ENCODE data around the gene NCF2. TPM values are rescaled to one million over a fixed set of nuclear protein-coding genes. Genes with fewer than 3 reads are reported as not detected.

NCF2 gene
- total and polyA plus RNA-seq, 2 donors = 11.9 to 13.3 TPM

DNA sequence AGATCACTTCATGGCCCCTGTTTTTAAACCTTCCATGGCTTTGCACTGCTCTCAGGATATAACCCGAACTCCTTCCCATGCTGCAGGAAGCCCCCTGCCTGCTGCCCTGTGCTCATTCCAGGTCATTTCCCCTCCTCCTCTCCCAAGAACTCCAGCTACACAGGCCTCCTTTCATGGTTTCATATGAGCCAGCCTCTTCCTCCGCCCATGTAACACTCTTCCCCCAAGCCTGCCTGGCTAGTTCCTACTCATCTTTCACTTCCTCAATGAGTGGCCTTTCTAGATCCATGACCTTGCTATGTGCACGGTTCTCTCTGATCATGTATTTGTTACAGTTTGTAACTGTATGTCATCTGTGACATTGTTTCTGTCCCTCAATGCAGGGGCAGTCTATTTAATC is 3.1 kb upstream of the NCF2 start:
- Histone ChIP-seq H3K9me3 (ENCODE audit: control insufficient read depth in 2 of 2, insufficient read depth in 1 of 2, low read length in 1 of 2) (no peaks in the 10 kb centered on the region), H3K27me3 (ENCODE audit: control insufficient read depth in 2 of 2, insufficient read depth in 1 of 2, low read length in 1 of 2) (no peaks in the 10 kb centered on the region), H3K4me3 (ENCODE audit: low read length in 2 of 2) (no peak overlapping the region), H3K4me1 (ENCODE audit: control insufficient read depth in 2 of 2, insufficient read depth in 2 of 2, low read length in 2 of 2) (peaks cover 0 to 4% of the 10 kb centered on the region in 2 donors), H3K36me3 (ENCODE audit: control insufficient read depth in 2 of 2, insufficient read depth in 2 of 2, low read length in 1 of 2) (no peaks in the 10 kb centered on the region), H3K27ac (ENCODE audit: low read depth in 1 of 2, low read length in 1 of 2) (no peak overlapping the region)
- 88% methylated on average over 3 of the region's 3 CpGs for WGBS
- no peak for DNase-seq (ENCODE audit: low read depth in 6 of 9, low spot score in 9 of 9)

DNA sequence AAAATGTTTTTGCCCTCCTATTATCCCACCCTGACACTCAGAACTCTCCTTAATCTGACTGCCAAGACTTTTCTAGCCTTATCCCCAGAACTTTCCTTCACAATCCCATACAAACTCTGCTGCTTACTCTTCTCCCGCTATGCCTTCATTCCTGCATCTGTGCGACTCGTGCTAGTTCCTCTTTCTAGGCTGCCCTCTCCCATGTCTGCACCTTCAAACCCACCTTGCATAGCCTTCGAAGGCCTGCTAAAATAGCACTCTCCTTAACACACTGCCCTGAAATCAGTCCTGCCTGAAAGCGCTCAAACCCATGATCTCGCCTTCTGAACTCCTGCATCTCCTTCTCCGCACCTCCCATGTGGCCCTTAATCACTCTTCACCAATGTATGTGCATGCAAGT is 2.5 kb upstream of the NCF2 start:
- Histone ChIP-seq H3K4me3 (ENCODE audit: low read length in 2 of 2) (no peak overlapping the region), H3K9me3 (ENCODE audit: control insufficient read depth in 2 of 2, insufficient read depth in 1 of 2, low read length in 1 of 2) (no peaks in the 10 kb centered on the region), H3K4me1 (ENCODE audit: control insufficient read depth in 2 of 2, insufficient read depth in 2 of 2, low read length in 2 of 2) (peaks cover 0 to 4% of the 10 kb centered on the region in 2 donors), H3K27me3 (ENCODE audit: control insufficient read depth in 2 of 2, insufficient read depth in 1 of 2, low read length in 1 of 2) (no peaks in the 10 kb centered on the region), H3K27ac (ENCODE audit: low read depth in 1 of 2, low read length in 1 of 2) (no peak overlapping the region), H3K36me3 (ENCODE audit: control insufficient read depth in 2 of 2, insufficient read depth in 2 of 2, low read length in 1 of 2) (no peaks in the 10 kb centered on the region)
- DNase-seq (ENCODE audit: low read depth in 6 of 9, low spot score in 9 of 9) = no peak
- WGBS = 91% methylated on average over 7 of the region's 7 CpGs

DNA sequence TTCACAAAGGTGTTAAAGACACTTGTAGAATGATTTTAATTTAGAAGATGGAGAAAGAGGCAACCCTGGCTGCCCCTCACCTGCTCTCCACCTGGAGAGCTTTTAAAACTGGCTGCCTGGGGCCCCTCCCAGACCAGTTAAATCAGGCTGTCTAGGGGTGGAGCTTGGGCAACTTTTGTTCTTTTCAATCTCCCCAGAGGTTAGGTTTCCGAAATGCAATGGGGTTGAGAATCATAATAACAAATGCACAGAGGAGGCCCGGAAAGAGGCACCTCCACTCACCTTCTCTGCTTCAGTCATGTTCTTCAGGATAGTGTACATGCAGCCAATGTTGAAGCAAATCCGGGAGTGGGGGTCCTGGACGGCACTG is 400 bp downstream of the NCF2 start:
- Histone ChIP-seq H3K4me3 (ENCODE audit: low read length in 2 of 2) (no peak overlapping the region), H3K4me1 (ENCODE audit: control insufficient read depth in 2 of 2, insufficient read depth in 2 of 2, low read length in 2 of 2) (peaks cover 0 to 4% of the 10 kb centered on the region in 2 donors), H3K27me3 (ENCODE audit: control insufficient read depth in 2 of 2, insufficient read depth in 1 of 2, low read length in 1 of 2) (no peaks in the 10 kb centered on the region), H3K36me3 (ENCODE audit: control insufficient read depth in 2 of 2, insufficient read depth in 2 of 2, low read length in 1 of 2) (no peaks in the 10 kb centered on the region), H3K27ac (ENCODE audit: low read depth in 1 of 2, low read length in 1 of 2) (peak overlapping the region; percentile 28 to 60), H3K9me3 (ENCODE audit: control insufficient read depth in 2 of 2, insufficient read depth in 1 of 2, low read length in 1 of 2) (no peaks in the 10 kb centered on the region)
- WGBS = 95% methylated on average over 4 of the region's 4 CpGs
- DNase-seq (ENCODE audit: low read depth in 6 of 9, low spot score in 9 of 9) = no peak

DNA sequence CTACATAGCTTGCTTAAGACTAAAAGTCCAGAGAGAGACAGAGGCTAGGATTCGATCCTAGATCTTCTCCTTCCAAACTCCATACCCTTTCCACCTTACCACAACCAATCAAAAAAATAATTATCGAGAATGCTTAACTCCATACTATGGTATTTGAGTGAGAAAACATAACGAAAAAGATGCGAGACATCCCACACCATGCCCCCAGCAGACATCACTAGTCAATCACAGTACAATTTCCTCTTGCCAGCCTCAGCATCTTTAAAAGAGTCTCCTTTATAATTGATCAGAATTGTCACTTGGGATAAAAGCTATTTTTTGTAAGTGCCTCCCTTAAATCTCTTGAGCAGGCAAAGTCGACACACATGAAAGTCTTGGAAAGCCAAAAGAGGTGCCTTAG is 875 bp downstream of the NCF2 start:
- H3K27me3 ChIP-seq (ENCODE audit: control insufficient read depth in 2 of 2, insufficient read depth in 1 of 2, low read length in 1 of 2) = no peaks in the 10 kb centered on the region
- WGBS = 96% methylated on average over 5 of the region's 5 CpGs
- no peak overlapping the region for H3K4me3 ChIP-seq (ENCODE audit: low read length in 2 of 2)
- H3K4me1 ChIP-seq (ENCODE audit: control insufficient read depth in 2 of 2, insufficient read depth in 2 of 2, low read length in 2 of 2) = peaks cover 0 to 4% of the 10 kb centered on the region in 2 donors
- H3K9me3 ChIP-seq (ENCODE audit: control insufficient read depth in 2 of 2, insufficient read depth in 1 of 2, low read length in 1 of 2) = no peaks in the 10 kb centered on the region
- H3K27ac ChIP-seq (ENCODE audit: low read depth in 1 of 2, low read length in 1 of 2) = no peak overlapping the region
- no peak for DNase-seq (ENCODE audit: low read depth in 6 of 9, low spot score in 9 of 9)
- H3K36me3 ChIP-seq (ENCODE audit: control insufficient read depth in 2 of 2, insufficient read depth in 2 of 2, low read length in 1 of 2) = no peaks in the 10 kb centered on the region

DNA sequence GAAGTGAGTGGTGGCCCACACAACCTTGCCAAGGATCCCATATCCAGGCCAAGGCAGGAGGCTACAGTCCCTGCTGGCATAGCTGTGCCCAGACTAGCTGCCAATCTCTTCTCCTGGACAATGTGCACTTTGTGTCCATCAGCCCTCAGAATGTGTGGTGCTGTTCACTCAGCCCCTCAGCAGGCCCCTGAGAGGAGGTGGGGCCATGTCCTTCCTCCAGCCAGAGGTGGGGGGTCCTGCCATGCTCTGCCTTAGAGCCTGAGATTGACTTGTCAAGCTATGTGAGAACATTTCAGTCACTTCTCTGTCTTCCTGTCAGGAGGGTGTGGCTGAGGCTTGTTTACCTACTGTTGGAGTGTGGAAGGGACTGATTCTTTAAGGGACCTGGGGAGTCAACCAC is 1.4 kb downstream of the NCF2 start:
- Histone ChIP-seq H3K27ac (ENCODE audit: low read depth in 1 of 2, low read length in 1 of 2) (peak overlapping the region in 1 of 2 donors; percentile 20), H3K4me1 (ENCODE audit: control insufficient read depth in 2 of 2, insufficient read depth in 2 of 2, low read length in 2 of 2) (peaks cover 0 to 4% of the 10 kb centered on the region in 2 donors), H3K9me3 (ENCODE audit: control insufficient read depth in 2 of 2, insufficient read depth in 1 of 2, low read length in 1 of 2) (no peaks in the 10 kb centered on the region), H3K4me3 (ENCODE audit: low read length in 2 of 2) (no peak overlapping the region), H3K27me3 (ENCODE audit: control insufficient read depth in 2 of 2, insufficient read depth in 1 of 2, low read length in 1 of 2) (no peaks in the 10 kb centered on the region), H3K36me3 (ENCODE audit: control insufficient read depth in 2 of 2, insufficient read depth in 2 of 2, low read length in 1 of 2) (no peaks in the 10 kb centered on the region)
- no peak for DNase-seq (ENCODE audit: low read depth in 6 of 9, low spot score in 9 of 9)

DNA sequence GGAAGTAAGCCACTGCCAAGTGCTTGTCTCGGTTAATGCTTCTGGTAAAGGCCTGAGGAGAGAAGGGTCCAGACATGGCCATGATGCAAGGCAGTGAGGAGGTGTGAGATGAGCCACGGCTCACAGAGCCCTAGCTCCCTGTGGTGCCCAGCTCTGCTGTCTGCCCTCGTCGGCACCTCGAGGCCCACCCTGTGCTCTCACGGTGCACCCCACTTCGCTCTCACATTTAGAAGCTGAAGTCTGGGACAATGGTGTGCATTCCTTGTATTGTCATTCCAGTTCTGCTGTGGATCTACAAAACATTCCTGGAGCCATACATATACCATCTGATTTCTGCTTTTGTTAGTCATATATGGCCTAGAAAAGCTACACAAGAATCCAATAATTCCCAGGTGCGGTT is 3.3 kb downstream of the NCF2 start:
- DNase-seq (ENCODE audit: low read depth in 6 of 9, low spot score in 9 of 9) = no peak
- WGBS = 97% methylated on average over 8 of the region's 8 CpGs
- H3K4me3 ChIP-seq (ENCODE audit: low read length in 2 of 2) = no peak overlapping the region

DNA sequence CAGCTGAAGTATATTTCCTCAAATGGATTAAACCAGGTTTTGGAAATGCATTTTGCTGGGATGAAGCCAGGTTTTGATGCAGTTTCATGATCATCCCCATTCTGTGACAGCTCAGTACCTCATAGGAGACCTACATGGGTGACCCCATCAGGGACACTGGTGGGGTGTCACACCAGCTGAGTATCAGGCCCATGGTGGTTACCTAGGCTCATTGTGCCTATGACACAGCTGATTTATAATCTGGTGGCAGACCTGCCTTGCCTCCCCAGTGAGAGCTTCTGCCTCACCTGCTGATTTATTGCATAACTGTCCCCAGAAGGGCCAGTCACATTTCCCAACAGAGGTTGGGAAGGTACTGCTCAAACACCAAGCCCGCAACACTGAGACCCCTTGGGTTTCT is 3.8 kb downstream of the NCF2 start:
- H3K4me3 ChIP-seq (ENCODE audit: low read length in 2 of 2) = no peak overlapping the region
- 98% methylated on average over 1 of the region's 1 CpG for WGBS
- no peaks in the 10 kb centered on the region for H3K36me3 ChIP-seq (ENCODE audit: control insufficient read depth in 2 of 2, insufficient read depth in 2 of 2, low read length in 1 of 2)
- H3K4me1 ChIP-seq (ENCODE audit: control insufficient read depth in 2 of 2, insufficient read depth in 2 of 2, low read length in 2 of 2) = peaks cover 0 to 4% of the 10 kb centered on the region in 2 donors
- H3K9me3 ChIP-seq (ENCODE audit: control insufficient read depth in 2 of 2, insufficient read depth in 1 of 2, low read length in 1 of 2) = no peaks in the 10 kb centered on the region
- no peak for DNase-seq (ENCODE audit: low read depth in 6 of 9, low spot score in 9 of 9)
- H3K27ac ChIP-seq (ENCODE audit: low read depth in 1 of 2, low read length in 1 of 2) = no peak overlapping the region
- H3K27me3 ChIP-seq (ENCODE audit: control insufficient read depth in 2 of 2, insufficient read depth in 1 of 2, low read length in 1 of 2) = no peaks in the 10 kb centered on the region

More for the DNA sequence above, 3.3 kb downstream of the NCF2 start:
- Histone ChIP-seq H3K36me3 (ENCODE audit: control insufficient read depth in 2 of 2, insufficient read depth in 2 of 2, low read length in 1 of 2) (no peaks in the 10 kb centered on the region), H3K4me1 (ENCODE audit: control insufficient read depth in 2 of 2, insufficient read depth in 2 of 2, low read length in 2 of 2) (peaks cover 0 to 4% of the 10 kb centered on the region in 2 donors), H3K27me3 (ENCODE audit: control insufficient read depth in 2 of 2, insufficient read depth in 1 of 2, low read length in 1 of 2) (no peaks in the 10 kb centered on the region), H3K9me3 (ENCODE audit: control insufficient read depth in 2 of 2, insufficient read depth in 1 of 2, low read length in 1 of 2) (no peaks in the 10 kb centered on the region), H3K27ac (ENCODE audit: low read depth in 1 of 2, low read length in 1 of 2) (no peak overlapping the region)

DNA sequence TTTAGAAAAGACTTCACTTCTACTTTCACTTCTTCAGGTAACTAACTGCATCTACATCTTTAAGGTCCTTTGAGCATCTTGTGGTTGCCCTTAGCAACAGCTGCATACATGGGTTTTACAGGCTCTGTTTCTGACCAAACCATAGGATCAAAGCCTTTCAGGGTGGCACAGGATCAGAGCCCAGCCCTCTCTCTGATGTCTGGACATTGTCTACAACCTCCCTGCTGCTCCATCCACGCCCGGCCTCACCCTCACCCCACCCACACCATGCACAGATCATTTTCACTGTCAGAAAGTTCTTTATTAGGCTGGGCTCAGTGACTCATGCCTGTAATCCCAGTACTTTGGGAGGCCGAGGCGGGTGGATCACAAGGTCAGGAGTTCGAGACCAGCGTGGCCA is 5.2 kb downstream of the NCF2 start:
- 97% methylated on average over 6 of the region's 6 CpGs for WGBS
- H3K9me3 ChIP-seq (ENCODE audit: control insufficient read depth in 2 of 2, insufficient read depth in 1 of 2, low read length in 1 of 2) = no peaks in the 10 kb centered on the region
- DNase-seq (ENCODE audit: low read depth in 6 of 9, low spot score in 9 of 9) = no peak
- H3K4me3 ChIP-seq (ENCODE audit: low read length in 2 of 2) = no peak overlapping the region
- no peaks in the 10 kb centered on the region for H3K36me3 ChIP-seq (ENCODE audit: control insufficient read depth in 2 of 2, insufficient read depth in 2 of 2, low read length in 1 of 2)
- H3K27ac ChIP-seq (ENCODE audit: low read depth in 1 of 2, low read length in 1 of 2) = no peak overlapping the region
- no peaks in the 10 kb centered on the region for H3K27me3 ChIP-seq (ENCODE audit: control insufficient read depth in 2 of 2, insufficient read depth in 1 of 2, low read length in 1 of 2)
- H3K4me1 ChIP-seq (ENCODE audit: control insufficient read depth in 2 of 2, insufficient read depth in 2 of 2, low read length in 2 of 2) = peaks cover 3 to 7% of the 10 kb centered on the region in 2 donors

DNA sequence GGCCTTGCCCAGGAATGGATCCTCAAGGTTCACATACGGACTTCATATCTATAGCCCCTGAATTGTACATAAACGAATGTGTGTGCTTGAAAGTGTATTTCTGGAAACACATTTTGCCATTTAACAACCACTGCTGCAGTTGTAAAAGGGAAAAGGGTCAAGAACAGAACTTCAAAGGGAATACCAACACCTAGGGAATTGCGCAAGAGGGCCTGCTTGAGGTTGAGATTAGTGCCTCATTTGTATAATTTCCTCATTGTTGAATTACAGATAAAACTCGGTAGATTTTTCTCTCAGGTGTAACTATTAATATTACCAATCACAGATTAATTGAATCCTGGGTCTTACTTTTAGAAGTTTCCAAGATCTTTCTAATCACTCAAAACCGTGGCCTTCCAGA is 6.1 kb downstream of the NCF2 start:
- Histone ChIP-seq H3K36me3 (ENCODE audit: control insufficient read depth in 2 of 2, insufficient read depth in 2 of 2, low read length in 1 of 2) (no peaks in the 10 kb centered on the region), H3K4me3 (ENCODE audit: low read length in 2 of 2) (no peak overlapping the region), H3K27me3 (ENCODE audit: control insufficient read depth in 2 of 2, insufficient read depth in 1 of 2, low read length in 1 of 2) (no peaks in the 10 kb centered on the region), H3K9me3 (ENCODE audit: control insufficient read depth in 2 of 2, insufficient read depth in 1 of 2, low read length in 1 of 2) (no peaks in the 10 kb centered on the region), H3K4me1 (ENCODE audit: control insufficient read depth in 2 of 2, insufficient read depth in 2 of 2, low read length in 2 of 2) (peaks cover 3 to 10% of the 10 kb centered on the region in 2 donors), H3K27ac (ENCODE audit: low read depth in 1 of 2, low read length in 1 of 2) (no peak overlapping the region)
- 85% methylated on average over 5 of the region's 5 CpGs for WGBS
- DNase-seq (ENCODE audit: low read depth in 6 of 9, low spot score in 9 of 9) = no peak

DNA sequence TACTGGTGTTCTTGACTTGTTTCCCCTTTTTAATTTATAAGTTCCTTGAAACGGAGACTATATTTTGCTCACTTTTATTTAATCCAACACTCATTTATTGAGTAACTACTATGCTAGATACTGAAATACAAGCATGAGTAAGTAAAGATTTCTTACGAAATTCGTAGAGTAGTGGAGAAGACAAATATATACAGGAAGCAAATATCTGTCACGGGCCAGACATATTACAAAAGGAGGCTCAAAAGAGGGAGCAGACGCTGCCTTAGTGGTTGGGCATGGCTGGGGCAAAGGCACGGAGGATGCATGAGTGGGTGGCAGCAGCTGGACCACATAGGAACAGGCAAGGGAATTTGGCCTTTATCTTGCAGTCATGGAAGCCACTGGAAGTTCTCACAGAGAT is 6.8 kb downstream of the NCF2 start:
- no peaks in the 10 kb centered on the region for H3K36me3 ChIP-seq (ENCODE audit: control insufficient read depth in 2 of 2, insufficient read depth in 2 of 2, low read length in 1 of 2)
- no peaks in the 10 kb centered on the region for H3K27me3 ChIP-seq (ENCODE audit: control insufficient read depth in 2 of 2, insufficient read depth in 1 of 2, low read length in 1 of 2)
- WGBS = 95% methylated on average over 6 of the region's 6 CpGs
- H3K9me3 ChIP-seq (ENCODE audit: control insufficient read depth in 2 of 2, insufficient read depth in 1 of 2, low read length in 1 of 2) = no peaks in the 10 kb centered on the region
- DNase-seq (ENCODE audit: low read depth in 6 of 9, low spot score in 9 of 9) = no peak
- no peak overlapping the region for H3K27ac ChIP-seq (ENCODE audit: low read depth in 1 of 2, low read length in 1 of 2)
- H3K4me3 ChIP-seq (ENCODE audit: low read length in 2 of 2) = no peak overlapping the region
- H3K4me1 ChIP-seq (ENCODE audit: control insufficient read depth in 2 of 2, insufficient read depth in 2 of 2, low read length in 2 of 2) = peaks cover 3 to 15% of the 10 kb centered on the region in 2 donors
